ENCODE results near the gene NFIL3.

Gene NFIL3

DNA sequence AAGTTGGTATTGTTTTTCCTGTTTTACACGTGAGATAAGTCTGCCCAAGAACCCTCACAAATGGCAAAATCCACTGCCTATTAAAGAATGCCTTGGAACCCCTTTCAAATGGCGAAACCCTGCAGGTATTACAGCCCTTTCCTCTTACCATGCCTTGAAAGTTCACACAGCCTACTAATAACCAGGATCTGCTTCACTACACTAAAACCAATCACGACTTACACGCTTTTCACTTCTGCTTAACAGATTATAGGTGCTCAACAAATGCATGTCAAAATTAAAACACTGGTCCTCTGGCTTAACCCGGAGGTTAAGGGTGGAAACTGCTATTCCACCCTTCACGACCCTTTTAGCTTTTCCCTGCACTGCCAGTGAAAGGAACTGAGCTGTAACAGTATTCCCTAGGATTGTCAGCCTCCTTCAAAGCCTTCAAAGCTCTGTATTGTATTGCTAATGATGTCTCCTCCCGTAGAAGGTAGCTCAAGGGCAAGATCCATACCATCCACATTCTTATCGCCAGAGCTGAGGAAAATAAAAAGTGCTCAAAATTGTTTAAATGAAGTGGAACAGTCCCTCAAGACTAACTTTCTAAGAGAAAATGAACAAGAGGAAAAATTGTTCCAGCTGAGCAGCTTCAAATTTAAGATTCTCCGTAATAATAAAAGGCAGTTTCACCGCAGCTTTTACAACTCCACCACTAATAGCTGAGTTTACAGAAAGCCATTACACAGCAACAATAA is 62.9 kb downstream of the NFIL3 start:
- FAIRE-seq (no peak), DNase-seq (ENCODE audit: low spot score) (no peak)

DNA sequence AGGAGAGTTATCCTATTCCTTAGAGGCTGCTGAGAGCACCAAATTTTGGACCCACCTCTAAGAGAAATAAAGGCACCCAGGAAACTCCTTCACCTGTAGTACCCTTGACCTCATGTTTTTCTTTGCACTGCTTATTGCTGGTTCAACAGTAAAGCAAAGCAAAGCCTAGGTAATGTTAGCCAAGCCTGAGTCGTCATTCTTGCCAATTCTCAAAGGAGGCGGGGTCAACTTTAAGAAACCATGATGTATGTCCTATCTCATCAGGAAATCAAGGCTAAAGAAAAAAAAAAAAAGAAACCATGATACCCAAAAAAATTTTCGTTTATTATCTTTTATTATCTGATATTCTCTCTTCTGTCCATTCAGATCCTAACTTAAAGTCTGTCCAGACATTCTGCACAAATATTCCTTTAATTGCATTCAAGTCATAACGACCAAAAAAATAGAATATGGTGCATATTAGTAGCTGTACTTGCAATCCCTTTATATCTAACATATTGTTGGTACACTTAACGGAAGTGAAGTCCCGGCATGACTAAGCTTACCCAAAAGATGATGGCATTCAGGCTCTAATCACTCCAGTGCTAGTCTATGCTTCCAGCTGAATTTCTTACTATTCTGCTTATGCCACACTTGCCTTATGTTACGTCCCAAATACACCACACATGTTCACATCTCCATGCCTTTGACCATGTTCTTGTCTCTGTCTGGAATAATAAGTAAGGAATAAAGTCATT is 63.7 kb downstream of the NFIL3 start:
- peak; percentile 30 for DNase-seq (ENCODE audit: low spot score)
- no peak for FAIRE-seq

DNA sequence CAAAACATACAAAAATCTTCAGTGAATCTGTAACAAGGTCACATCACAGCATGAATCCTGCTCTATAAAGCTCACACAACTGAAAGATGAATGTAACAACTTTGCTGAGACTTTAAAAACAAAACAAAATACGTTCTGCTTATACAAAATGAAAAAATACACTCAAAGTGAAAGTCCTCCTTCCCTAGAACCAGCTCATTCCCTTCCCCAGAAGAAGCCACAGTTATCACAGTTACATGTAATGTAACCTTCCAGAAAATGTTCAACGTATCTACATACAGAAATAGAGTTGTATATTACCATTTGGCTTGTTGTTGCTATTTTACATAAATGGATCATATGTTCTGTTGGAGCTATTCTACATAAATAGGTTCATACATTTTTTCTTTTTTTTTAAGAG is 64.5 kb downstream of the NFIL3 start:
- DNase-seq (ENCODE audit: low spot score) (no peak), FAIRE-seq (no peak)

Measured in RCC 7860 (cell line).